IMR-90 (cell line): ENCODE results near the gene BRS3. TPM values are rescaled to one million over a fixed set of nuclear protein-coding genes. Genes with fewer than 3 reads are reported as not detected.

Experiments
- ATAC-seq: fragments of 200-7000 bp; cut with Tn5 transposase; 2 replicates; pipeline ENCODE4 v1.9.1; 2020; ENCODE audit warnings: low read depth, mild to moderate bottlenecking, moderate library complexity
- BruUV-seq: library from RNA; stranded (reverse); fragments of 400-500 nt; replicated peaks from 2 replicates; lab custom pipeline; 2021; lab: Mats Ljungman, UMichigan
- CTCF ChIA-PET: fragments of 300-600 bp; formaldehyde crosslinking; extraction: SDS; loops from one replicate; lab custom pipeline; 2021; ENCODE audit warnings: antibody characterized with exemption; lab: Yijun Ruan, JAX
- POLR2A ChIA-PET: fragments of 300-600 bp; sonication (Branson Sonifier 250); formaldehyde crosslinking; loops from one replicate; lab custom pipeline; 2022; ENCODE audit warnings: antibody characterized with exemption; ENCODE audit not compliant: unreplicated experiment; lab: Charles Lee
- DNase-seq: peaks from one replicate; pipeline ENCODE4 v3.0.0; 2013
- H2AFZ ChIP-seq: replicated peaks from 2 replicates; pipeline ENCODE3; 2013; ENCODE audit warnings: low read length, mild to moderate bottlenecking; ENCODE audit not compliant: poor library complexity
- H2AK5ac ChIP-seq: 2 replicates; pipeline ENCODE4 v1.6.1; 2013; ENCODE audit warnings: low read depth, low read length, inconsistent platforms
- H2AK9ac ChIP-seq: replicated peaks from 2 replicates; pipeline ENCODE3; 2013; ENCODE audit warnings: mild to moderate bottlenecking, low read depth, low read length, moderate library complexity; ENCODE audit not compliant: poor library complexity
- H2BK120ac ChIP-seq: 2 replicates; pipeline ENCODE4 v1.6.1; 2013; ENCODE audit warnings: low read depth, low read length, inconsistent platforms
- H2BK15ac ChIP-seq: 3 replicates; pipeline ENCODE4 v1.6.1; 2013; ENCODE audit warnings: low read depth, low read length, inconsistent platforms
- H2BK20ac ChIP-seq: 2 replicates; pipeline ENCODE4 v1.6.1; 2013; ENCODE audit warnings: low read depth, mild to moderate bottlenecking, inconsistent platforms, low read length, moderate library complexity
- H2BK5ac ChIP-seq: 2 replicates; pipeline ENCODE4 v1.6.1; 2013; ENCODE audit warnings: mild to moderate bottlenecking, low read depth, low read length, inconsistent platforms; ENCODE audit not compliant: poor library complexity, severe bottlenecking
- H3K14ac ChIP-seq: replicated peaks from 2 replicates; pipeline ENCODE4 v1.6.1; 2013; ENCODE audit warnings: low read depth, low read length, inconsistent platforms
- H3K18ac ChIP-seq: 2 replicates; pipeline ENCODE4 v1.6.1; 2013; ENCODE audit warnings: low read depth, low read length, control low read depth
- H3K23ac ChIP-seq: 2 replicates; pipeline ENCODE4 v1.6.1; 2013; ENCODE audit warnings: low read depth, low read length, inconsistent platforms
- H3K27ac ChIP-seq: 2 replicates; pipeline ENCODE4 v1.5.1; 2013; ENCODE audit warnings: mild to moderate bottlenecking, control low read depth, low read length; ENCODE audit not compliant: insufficient read depth
- H3K27me3 ChIP-seq: 2 replicates; pipeline ENCODE4 v1.6.1; 2013; ENCODE audit warnings: low read length; ENCODE audit not compliant: control insufficient read depth, insufficient read depth
- H3K36me3 ChIP-seq: 2 replicates; pipeline ENCODE4 v1.6.1; 2013; ENCODE audit warnings: low read length, mixed read lengths; ENCODE audit not compliant: control insufficient read depth, insufficient read depth
- H3K4ac ChIP-seq: 2 replicates; pipeline ENCODE4 v1.6.1; 2013; ENCODE audit warnings: low read depth, low read length, inconsistent platforms
- H3K4me1 ChIP-seq: 2 replicates; pipeline ENCODE4 v1.6.1; 2013; ENCODE audit warnings: low read length, mixed read lengths; ENCODE audit not compliant: control insufficient read depth, insufficient read depth
- H3K4me2 ChIP-seq: 2 replicates; pipeline ENCODE4 v1.6.1; 2013; ENCODE audit warnings: low read depth, mild to moderate bottlenecking, control low read depth, low read length, moderate library complexity
- H3K4me3 ChIP-seq: 2 replicates; pipeline ENCODE4 v1.5.1; 2013; ENCODE audit warnings: low read depth, mild to moderate bottlenecking, control low read depth, low read length, moderate library complexity; ENCODE audit not compliant: insufficient read depth
- H3K56ac ChIP-seq: 2 replicates; pipeline ENCODE4 v1.6.1; 2013; ENCODE audit warnings: low read length, inconsistent platforms; ENCODE audit not compliant: insufficient read depth; ENCODE audit errors: extremely low read depth
- H3K79me1 ChIP-seq, 2 experiments: 2 replicates each; pipeline ENCODE4 v1.6.1; 2013; ENCODE audit warnings: low read length in 2 of 2, inconsistent platforms in 1 of 2, low read depth in 1 of 2
- H3K9ac ChIP-seq: 2 replicates; pipeline ENCODE4 v1.6.1; 2013; ENCODE audit warnings: low read depth, low read length, control low read depth
- H3K9me1 ChIP-seq: 2 replicates; pipeline ENCODE4 v1.6.1; 2013; ENCODE audit warnings: low read length, inconsistent platforms; ENCODE audit not compliant: insufficient read depth
- H3K9me3 ChIP-seq: 2 replicates; pipeline ENCODE4 v1.6.1; 2013; ENCODE audit warnings: low read length; ENCODE audit not compliant: control insufficient read depth, insufficient read depth
- H4K20me1 ChIP-seq: 2 replicates; pipeline ENCODE4 v1.6.1; 2013; ENCODE audit warnings: low read length, inconsistent platforms; ENCODE audit not compliant: insufficient read depth
- H4K5ac ChIP-seq: 2 replicates; pipeline ENCODE4 v1.6.1; 2013; ENCODE audit warnings: mild to moderate bottlenecking, low read depth, low read length, control low read depth
- H4K8ac ChIP-seq, 2 experiments: 2 replicates each; pipeline ENCODE4 v1.6.1; 2013; ENCODE audit warnings: low read depth in 2 of 2, low read length in 2 of 2, control low read depth in 1 of 2, inconsistent platforms in 1 of 2
- H4K91ac ChIP-seq: 2 replicates; pipeline ENCODE4 v1.6.1; 2013; ENCODE audit warnings: low read depth, low read length, inconsistent platforms; ENCODE audit not compliant: insufficient read depth
- BHLHE40 ChIP-seq: fragments of 150-350 bp; IDR thresholded peaks from 2 replicates; pipeline ENCODE4 v1.6.1; 2016; ENCODE audit warnings: mild to moderate bottlenecking, low read depth, low read length
- CEBPB ChIP-seq: IDR thresholded peaks from 2 replicates; pipeline ENCODE4 v1.6.1; 2012; ENCODE audit warnings: low read depth, low read length, improper control_type of control experiment
- CHD1 ChIP-seq: IDR thresholded peaks from 2 replicates; pipeline ENCODE4 v1.6.1; 2012; ENCODE audit warnings: low read depth, low read length, improper control_type of control experiment
- FOS ChIP-seq: fragments of 150-350 bp; IDR thresholded peaks from 2 replicates; pipeline ENCODE4 v1.6.1; 2016; ENCODE audit warnings: low read depth, low read length
- RFX5 ChIP-seq: IDR thresholded peaks from 2 replicates; pipeline ENCODE4 v1.8.0; 2012; ENCODE audit warnings: low read depth, mild to moderate bottlenecking, low read length, moderate library complexity
- SMC3 ChIP-seq: fragments of 150-350 bp; IDR thresholded peaks from 2 replicates; pipeline ENCODE4 v1.6.1; 2016; ENCODE audit warnings: low read depth, mild to moderate bottlenecking, antibody characterized with exemption, low read length, moderate library complexity
- WGBS, 2 experiments: methylation state at CpG; one replicate each; pipeline versions ENCODE4 v1.1.5 to v1.1.7; 2013; ENCODE audit warnings: missing lambda C conversion rate in 2 of 2; ENCODE audit not compliant: insufficient read length in 1 of 2; ENCODE audit errors: extremely low coverage in 2 of 2; 5-methylcytosine and 5-hydroxymethylcytosine counted together
- dilution Hi-C: fragments of 300-500 bp; cut with HindIII; formaldehyde crosslinking; loops from one replicate; pipeline ENCODE4 v1.14.3; 2018; ENCODE audit warnings: low sequenced_read_pairs; ENCODE audit not compliant: unreplicated experiment
- in situ Hi-C: fragments of 300-500 bp; cut with MboI; formaldehyde crosslinking; loops from 3 replicates; pipeline ENCODE4 v1.14.3; 2019; ENCODE audit warnings: low sequenced_read_pairs, inconsistent platforms, mixed read lengths
- intact Hi-C: fragments of 100-400 bp; cut with micrococcal nuclease; formaldehyde crosslinking; loops from 2 replicates; pipeline ENCODE4 v1.10.0; 2022
- polyA plus RNA-seq, 3 experiments: library from polyadenylated mRNA; depleted of rRNA; stranded (reverse); fragments of >200 nt; gene quantifications; 2 replicates each; pipeline ENCODE4 v1.2.3, GENCODE V29; 2012; ENCODE audit warnings: low replicate concordance in 1 of 3
- total RNA-seq: library from RNA; depleted of rRNA; stranded (reverse); fragments of >200 nt; gene quantifications from 2 replicates; pipeline ENCODE4 v1.2.3, GENCODE V29; 2012
- TF ChIP-seq, protein P1 (sequence below): conservative IDR thresholded peaks from 2 replicates; pipeline ENCODE4 v1.5.1; 2012; ENCODE audit warnings: mild to moderate bottlenecking, low read depth, low read length, improper control_type of control experiment

The BRS3 gene
- total and polyA plus RNA-seq, 2 of the 4 experiments (the other 2 are of a cell fraction), result not detected

DNA sequence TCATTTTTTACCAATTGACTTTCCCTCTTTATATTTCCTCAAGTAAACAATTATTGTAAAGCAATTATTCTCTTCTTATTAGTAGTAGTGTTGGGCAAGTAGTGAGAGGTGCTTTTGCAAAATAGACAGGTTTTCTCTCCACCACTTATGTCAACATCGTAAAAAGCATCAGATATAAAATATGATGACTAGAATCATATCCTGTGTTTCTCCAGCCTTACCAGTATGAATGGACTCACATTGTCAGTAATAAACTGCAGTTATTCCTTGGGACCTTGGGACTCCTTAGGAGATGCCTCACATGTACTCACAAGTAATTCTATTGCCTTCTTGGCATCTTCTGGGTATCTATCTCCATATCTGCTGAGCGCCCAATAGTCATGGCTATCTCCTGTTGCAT is 40.4 kb upstream of the BRS3 start:
- Histone ChIP-seq H2AFZ (no peak overlapping the region), H3K9me1 (no peaks in the 10 kb centered on the region), H2AK5ac (no peak overlapping the region), H3K4ac (no peak overlapping the region), H3K36me3 (no peaks in the 10 kb centered on the region), H2BK5ac (no peak overlapping the region), H2AK9ac (no peak overlapping the region), H3K18ac (no peak overlapping the region), H3K4me2 (no peak overlapping the region), H3K4me1 (no peaks in the 10 kb centered on the region), H2BK120ac (no peak overlapping the region), H4K91ac (no peak overlapping the region), H4K20me1 (no peaks in the 10 kb centered on the region), H4K8ac (no peak overlapping the region), H3K27ac (no peak overlapping the region), H3K9ac (no peak overlapping the region), H3K79me1 (no peaks in the 10 kb centered on the region), H3K23ac (no peak overlapping the region), H3K14ac (no peak overlapping the region), H2BK15ac (no peak overlapping the region), H2BK20ac (no peak overlapping the region), H3K56ac (no peak overlapping the region), H3K9me3 (no peaks in the 10 kb centered on the region), H3K4me3 (no peak overlapping the region), H3K27me3 (no peaks in the 10 kb centered on the region), H4K5ac (no peak overlapping the region)
- no peak for ATAC-seq
- intact Hi-C loops, result no loop called here
- no peak for TF ChIP-seq RFX5
- no peak for TF ChIP-seq CEBPB
- no peak for TF ChIP-seq CHD1
- TF ChIP-seq, protein P1, sequence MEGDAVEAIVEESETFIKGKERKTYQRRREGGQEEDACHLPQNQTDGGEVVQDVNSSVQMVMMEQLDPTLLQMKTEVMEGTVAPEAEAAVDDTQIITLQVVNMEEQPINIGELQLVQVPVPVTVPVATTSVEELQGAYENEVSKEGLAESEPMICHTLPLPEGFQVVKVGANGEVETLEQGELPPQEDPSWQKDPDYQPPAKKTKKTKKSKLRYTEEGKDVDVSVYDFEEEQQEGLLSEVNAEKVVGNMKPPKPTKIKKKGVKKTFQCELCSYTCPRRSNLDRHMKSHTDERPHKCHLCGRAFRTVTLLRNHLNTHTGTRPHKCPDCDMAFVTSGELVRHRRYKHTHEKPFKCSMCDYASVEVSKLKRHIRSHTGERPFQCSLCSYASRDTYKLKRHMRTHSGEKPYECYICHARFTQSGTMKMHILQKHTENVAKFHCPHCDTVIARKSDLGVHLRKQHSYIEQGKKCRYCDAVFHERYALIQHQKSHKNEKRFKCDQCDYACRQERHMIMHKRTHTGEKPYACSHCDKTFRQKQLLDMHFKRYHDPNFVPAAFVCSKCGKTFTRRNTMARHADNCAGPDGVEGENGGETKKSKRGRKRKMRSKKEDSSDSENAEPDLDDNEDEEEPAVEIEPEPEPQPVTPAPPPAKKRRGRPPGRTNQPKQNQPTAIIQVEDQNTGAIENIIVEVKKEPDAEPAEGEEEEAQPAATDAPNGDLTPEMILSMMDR, result no peak
- no peak for TF ChIP-seq BHLHE40
- TF ChIP-seq SMC3, result no peak
- TF ChIP-seq FOS, result no peak
- ChIA-PET CTCF (no interaction called here), POLR2A (no interaction called here)
- WGBS, 2 experiments, result no CpG with 5 or more reads among the region's 2 CpGs
- no peak for DNase-seq
- dilution Hi-C loops, result no loop called here
- BruUV-seq, result no TSS peak
- in situ Hi-C loops, result no loop called here
